C1 segment of cervical spinal cord (tissue), 14 donors: Measurements from ENCODE around the gene TMEM17.

Source experiments
- DNase-seq, 14 donors: peaks; one replicate each; lab custom pipeline; 2025; lab: John Stamatoyannopoulos, UW

Gene TMEM17

DNA sequence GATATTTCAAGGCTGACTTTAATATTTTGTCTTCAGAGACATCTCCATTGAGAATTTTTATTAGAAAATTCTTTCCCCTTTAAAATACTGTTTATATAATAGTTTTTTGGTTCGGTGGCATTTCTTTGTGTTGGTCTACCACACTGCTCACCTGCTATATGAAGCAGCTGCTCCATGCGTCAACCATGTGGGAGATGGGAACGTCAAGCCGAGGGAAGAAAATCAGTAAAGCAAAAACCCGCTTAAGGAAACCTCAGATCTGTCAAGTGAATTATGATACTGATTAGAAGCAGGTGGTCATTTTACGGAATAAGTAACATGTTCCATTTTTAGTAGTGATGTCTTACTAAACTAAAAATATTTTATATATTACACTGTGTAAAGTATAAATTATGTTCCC is 5.6 kb upstream of the TMEM17 start:
- no peak for DNase-seq

DNA sequence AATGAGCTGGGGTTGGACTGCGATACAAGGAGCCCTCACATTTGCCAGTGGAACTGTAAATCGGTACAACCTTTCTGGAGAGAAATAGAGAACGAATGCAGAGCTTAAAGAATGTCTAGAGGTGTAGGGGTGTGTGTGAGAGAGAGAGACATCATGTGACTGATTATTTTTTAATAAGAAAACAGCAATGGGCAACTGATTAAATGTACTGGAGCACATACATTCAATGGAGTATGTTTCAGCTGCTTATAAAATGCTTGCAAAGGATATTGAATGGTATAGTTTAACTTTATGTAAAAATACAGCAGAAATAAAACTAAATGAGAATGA is 391 bp upstream of the TMEM17 start:
- no peak for DNase-seq

DNA sequence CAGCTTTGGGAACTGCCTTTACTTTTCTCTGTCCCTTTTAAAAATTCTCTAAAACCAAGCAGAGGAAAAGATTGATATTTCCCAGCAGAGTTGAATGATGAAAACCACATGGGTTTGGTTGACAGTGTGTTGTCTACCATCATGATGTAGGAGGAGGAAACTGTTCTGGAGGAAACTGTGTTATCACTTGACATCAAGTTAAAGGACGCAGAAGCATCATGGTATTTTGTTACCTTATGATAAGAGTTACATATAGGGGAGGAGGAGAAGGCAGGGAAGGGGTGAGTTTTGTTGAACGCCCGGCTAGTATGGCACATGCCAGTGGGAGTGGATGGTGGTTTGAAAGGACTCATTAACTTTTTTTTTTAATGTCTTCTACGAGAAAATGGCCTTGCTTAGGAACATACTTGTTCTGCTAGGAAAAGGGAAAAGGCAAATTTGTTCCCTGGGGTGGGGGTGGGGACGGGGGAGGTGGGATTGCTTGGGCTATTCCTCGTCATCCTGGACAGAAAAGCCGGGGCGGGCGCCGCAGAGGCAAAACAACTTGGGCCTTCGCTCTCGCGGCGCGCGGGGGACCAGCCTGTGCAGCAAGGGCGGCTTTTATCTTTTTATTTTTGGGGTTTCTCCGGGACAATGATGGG is 766 bp downstream of the TMEM17 start:
- DNase-seq = no peak

DNA sequence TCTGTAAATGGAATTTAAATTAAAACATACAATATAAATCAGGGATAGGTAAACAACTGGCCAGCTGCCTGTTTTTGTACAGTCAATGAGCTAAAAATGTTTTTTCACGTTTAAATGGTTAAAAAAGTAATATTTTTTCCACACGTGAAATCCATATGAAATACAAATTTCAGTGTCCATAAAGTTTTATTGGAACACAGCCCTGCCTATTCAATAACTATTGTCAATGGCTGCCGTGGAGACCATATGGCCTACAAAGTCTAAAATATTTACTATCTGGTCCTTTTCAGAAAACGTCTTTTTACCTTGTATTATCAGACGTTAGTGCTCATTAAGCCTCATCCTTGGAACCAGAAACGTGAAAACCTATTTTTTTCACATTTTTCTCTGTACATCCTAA is 1.3 kb downstream of the TMEM17 start:
- peak in 1 of 14 donors; percentile 8 for DNase-seq

DNA sequence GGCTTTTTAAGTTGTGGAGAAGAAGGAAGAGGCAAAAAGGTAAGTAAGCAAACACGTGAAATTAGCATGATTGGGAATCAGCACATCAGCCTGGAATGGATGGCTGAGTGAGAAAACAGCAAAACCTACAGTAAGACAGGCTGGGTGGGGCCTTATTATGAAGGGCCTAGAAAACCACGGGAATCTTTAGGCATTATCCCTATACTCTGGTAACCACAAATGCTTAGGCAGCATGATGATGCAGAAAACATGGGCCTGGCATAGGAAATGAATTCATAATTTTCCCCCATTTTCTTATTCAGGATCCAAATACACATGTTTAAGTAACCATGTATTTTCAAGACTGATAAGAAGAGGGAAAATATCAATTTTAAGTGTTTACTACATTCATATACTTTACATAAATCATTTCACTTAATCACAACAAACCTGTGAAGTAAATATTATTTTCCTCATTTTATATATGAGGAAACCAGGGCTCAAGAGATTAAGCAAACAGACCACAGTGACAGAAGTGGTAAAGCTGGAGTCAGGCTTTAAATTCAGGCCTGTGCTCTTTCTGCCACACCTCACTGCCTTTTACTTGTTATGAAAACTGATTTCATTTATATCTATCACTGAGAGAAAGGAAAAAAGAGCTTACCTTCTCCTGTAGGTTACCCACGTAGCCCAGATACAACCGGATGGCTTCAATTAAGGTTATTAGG is 4.0 kb downstream of the TMEM17 start:
- no peak for DNase-seq

DNA sequence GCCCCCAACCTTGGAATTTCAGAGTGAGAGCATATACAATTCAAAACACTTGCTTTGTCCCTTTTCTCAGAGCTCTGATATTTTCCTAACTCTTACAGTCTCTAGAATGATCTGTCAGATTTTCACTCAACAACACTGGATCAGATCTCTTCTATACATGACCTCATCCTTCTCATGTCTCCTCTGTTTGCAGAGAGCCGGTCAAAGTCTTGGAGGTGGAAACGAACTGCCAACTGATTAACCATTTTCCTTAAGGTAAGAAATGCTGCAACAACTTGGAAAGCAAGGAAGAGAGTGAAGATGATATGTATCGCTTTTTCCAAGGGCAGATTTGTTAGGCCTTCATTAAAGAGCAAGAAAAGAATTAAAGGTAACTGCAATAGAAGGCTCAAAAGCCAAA is 4.9 kb downstream of the TMEM17 start:
- no peak for DNase-seq

DNA sequence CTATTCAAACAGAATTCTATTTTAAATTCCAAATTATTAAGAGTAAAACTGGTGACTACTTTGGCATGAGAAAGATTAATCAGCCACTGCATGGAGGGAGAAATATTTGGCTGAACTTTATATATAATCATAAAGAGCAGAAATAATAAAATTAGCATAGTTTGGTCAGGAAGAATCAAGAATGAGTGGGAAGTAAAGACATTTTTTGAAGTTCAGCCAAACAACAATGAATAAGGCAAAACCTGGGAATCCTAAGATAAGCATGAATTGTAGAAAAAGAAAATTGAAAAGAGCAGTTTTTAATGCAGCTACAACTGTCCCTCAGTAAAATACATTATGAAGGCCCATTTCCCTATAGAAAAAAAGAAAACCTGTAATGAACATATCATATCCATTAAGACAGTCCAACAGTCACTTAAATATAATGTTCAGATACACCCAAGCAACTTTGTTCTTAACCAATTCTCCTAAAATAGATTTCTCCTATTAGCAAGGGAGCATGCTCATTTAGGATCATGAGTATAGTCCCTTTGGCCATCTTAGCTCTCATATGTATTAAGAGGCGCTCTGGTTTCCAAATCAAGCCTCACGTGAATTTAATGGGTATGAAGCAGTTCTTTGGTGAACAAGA is 6.5 kb downstream of the TMEM17 start:
- no peak for DNase-seq

DNA sequence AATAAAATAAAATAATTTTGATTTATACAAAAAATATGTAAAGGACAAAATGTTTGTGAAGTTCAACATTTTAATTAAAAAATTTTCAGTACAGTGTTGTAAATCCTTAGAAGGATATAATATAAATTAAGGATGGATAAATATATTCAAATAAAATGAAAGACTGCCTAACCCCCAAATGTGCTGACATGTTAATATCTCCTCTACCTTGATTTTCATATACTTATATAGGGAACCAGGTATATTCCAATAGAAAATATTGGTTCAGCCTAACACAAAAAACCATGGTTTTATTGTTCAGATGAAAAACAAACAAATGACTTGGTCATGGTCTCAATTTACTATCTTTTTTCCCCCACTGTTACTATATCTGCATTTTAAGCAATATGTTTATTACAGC is 7.3 kb downstream of the TMEM17 start:
- no peak for DNase-seq

DNA sequence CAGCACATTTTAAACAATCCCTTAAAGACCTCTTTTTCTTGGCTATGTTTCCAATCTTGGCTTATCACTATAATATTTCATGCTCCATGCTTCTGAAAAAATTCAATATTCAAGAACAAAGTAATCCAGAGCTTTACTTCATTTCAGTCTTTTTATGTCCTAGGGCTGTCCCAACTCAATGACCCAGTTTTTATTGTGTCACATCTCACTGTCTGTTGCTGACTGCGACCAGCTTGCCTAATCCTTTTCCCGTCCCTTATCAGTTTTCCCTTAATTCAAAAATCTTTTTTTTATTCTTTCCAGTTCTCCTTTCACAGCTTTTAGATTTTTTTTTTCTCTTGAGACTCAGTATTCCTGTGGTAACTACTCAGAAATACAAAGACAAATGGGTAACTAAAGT is 10.2 kb downstream of the TMEM17 start:
- no peak for DNase-seq

DNA sequence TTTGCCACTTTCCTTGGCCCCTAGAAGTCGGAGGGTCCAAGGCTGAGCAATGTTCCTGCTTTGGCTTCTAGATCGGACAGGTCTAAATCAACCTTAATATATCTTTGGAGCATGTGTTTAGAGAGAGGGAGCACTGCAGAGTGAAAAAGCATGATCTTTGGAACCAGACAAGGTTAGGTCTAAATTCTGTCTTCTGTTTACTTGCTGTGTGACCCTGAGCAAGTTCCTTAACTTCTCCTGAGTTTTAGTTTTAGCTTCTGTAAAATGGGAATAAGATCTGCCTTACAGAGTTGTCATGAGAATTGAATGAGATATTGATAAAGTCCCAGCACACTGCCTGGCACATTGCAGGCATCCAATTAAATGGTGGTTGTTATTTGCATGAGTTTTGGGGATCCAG is 13.9 kb downstream of the TMEM17 start:
- DNase-seq = no peak

DNA sequence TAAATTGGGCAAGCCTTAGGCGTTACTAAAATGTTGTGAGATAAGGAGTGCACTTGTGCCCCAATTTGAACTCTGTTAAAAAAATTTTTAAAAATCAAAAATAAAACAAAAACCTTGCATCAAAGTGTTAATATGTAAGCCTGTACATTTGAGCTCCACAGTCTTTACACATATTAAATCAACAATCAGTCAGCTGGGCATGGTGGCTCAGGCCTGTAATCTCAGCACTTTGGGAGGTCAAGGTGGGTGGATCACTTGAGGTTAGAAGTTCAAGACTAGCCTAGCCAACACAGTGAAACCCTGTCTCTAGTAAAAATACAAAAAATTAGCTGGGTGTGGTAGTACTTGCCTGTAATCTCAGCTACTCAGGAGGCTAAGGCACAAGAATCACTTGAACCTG is 16.3 kb downstream of the TMEM17 start:
- DNase-seq = no peak

DNA sequence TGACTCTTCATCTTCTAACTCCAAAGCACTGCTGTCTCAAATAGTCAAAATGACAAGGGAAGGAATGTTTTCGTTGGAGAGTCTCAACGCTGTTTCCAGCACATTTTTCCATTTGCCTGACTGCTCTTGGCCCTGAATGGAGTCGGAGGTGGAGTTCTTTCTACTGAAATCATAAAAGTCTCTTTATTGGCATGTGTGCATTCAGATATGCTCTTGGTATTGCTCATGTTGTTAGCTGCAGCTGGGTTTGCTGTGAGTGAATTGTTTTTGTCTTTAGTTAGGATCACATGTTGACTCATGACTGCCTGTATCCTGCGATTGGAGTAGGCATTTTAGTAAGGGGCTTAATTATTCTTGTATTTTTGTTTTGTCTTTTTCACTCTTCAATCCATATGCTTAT is 16.8 kb downstream of the TMEM17 start:
- DNase-seq = no peak

DNA sequence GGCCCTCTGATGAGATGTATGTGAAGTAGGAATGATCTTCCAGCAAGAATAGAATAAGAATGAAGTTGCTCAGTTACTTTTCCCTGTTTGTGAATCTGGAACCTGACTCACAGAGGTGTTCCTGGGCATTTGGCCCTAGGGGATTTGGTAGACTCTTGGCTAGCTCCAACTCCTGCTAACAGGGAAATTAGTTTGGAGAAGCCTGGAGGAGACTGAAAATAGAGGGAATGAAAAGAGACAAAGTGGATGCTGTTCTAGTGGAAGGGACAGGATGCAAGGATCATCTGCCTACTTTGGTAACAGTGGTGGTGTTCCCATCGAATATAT is 19.6 kb downstream of the TMEM17 start:
- no peak for DNase-seq

DNA sequence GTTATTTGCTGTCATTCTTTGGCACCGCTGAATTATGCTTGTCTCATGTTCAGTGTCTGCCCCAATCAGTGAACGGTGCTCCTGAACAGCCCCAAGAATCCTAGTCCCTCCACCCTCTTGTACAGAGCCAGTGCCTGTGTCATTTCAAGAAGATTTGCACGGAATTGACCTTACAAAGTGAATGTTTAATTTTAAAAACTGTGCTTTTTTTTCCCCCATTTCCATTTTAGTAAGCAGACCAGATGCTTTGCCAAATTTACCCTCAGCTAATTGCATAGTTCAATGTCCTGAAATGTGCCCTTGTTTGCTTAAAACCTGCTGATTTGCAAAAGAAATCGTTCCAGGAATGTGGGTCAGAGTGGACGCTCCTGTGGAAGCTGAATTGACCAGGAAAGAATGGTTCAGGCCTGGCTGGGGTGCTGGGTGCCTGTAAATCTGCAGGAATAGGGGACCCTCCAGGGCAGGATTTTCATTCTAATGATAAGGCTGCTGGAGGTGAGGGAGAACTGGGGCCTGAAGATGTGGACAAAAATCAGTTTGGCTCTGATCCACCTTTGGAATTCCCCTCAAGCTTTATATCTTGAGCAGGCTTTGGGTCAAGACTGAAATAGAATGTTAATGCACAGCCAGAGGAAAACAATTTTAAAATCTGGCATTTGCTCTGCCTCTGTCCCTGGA is 20.1 kb downstream of the TMEM17 start:
- DNase-seq = no peak

DNA sequence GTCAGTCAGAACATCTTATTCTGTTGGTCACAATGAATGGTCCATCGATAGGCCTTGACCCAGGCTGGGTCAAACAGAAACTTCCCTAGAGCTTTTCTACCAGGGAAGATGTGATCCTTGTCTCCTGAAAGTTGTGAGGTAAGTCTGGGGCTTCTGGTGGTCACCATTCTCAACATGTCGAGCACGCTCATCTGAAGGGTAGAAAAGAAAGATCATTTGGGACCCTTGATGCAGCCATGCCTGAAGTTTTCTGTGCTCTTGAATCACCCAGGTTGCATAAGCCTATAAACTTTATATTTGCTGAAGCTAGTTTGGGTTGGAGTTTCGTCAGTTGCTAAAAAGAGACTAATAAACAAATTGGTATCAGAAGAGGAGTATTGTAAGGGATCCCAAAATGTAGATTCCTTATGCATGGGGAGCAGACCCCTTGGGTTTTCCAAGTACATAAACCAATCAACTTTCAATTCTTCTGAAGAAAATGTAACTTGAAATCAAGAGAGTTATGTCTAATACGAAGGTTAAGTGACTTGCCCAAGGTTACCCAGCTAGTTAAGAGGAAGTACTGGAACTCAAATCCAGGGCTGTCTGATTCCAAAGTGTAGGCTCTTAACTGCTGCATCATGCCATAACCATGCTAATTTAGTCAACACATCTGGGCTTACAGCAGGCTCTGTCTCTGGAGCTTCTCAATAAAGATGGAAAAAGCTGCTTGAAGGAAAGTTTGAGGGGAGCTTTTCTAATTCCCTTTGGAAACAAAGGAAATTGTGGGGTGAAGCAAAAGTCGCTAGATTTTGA is 23.2 kb downstream of the TMEM17 start:
- no peak for DNase-seq

DNA sequence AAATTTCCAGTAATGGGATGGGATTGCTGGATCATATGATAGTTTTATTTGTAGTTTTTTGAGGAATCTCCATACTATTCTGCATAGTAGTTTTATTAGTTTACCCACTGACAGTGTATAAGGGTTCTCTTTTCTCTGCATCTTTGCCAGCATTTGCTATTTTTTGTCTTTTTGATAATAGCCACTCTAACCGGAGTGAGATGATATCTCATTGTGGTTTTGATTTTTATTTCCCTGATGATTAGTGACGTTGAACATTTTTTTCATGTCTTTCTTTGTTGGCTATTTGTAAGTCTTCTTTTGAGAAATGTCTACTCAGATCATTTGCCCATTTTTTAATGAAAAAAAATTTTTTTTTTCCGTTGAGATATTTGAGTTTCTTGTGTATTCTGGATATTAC is 26.1 kb downstream of the TMEM17 start:
- no peak for DNase-seq

DNA sequence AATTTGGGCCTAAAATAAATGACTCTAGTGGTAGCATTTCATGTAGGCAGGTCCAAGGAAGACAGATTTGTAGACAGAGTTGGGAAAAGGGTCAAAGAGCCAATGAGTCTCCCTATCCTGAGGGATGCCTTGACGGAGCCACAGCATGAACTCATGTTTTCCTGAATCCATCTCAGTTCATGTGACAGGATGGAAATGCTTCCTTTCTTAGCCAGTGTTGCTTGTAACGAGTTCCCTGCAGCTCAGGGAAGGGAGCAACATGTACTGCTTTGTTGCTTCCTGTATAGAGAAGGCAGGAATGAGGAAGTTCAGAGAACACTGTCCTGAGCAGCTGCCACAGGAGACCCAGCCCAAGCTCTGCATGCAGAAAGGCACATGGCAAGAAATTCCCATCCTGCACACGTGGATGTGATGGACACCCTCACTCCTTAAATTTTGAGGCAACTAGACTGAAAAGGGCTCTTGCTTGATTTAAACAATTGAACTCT is 27.9 kb downstream of the TMEM17 start:
- no peak for DNase-seq

DNA sequence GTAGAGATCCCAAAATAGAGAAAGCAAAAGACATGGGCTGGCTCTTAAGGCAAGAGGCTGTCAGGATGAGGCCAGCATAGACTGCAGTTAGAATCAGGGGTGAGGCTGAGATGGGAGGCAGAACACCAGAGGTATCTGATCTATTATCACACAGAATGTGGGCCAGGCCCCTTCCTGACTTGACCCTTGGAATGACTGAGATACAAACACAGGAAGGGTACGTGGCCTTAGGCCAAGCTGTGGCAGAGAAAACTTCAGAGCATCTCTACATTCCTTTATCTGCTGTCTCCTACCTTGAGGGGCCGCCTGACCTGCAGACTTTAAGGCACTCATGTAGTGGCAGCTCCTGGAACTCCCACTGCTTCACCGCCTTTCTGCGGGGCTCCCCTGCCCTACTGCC is 28.4 kb downstream of the TMEM17 start:
- no peak for DNase-seq

DNA sequence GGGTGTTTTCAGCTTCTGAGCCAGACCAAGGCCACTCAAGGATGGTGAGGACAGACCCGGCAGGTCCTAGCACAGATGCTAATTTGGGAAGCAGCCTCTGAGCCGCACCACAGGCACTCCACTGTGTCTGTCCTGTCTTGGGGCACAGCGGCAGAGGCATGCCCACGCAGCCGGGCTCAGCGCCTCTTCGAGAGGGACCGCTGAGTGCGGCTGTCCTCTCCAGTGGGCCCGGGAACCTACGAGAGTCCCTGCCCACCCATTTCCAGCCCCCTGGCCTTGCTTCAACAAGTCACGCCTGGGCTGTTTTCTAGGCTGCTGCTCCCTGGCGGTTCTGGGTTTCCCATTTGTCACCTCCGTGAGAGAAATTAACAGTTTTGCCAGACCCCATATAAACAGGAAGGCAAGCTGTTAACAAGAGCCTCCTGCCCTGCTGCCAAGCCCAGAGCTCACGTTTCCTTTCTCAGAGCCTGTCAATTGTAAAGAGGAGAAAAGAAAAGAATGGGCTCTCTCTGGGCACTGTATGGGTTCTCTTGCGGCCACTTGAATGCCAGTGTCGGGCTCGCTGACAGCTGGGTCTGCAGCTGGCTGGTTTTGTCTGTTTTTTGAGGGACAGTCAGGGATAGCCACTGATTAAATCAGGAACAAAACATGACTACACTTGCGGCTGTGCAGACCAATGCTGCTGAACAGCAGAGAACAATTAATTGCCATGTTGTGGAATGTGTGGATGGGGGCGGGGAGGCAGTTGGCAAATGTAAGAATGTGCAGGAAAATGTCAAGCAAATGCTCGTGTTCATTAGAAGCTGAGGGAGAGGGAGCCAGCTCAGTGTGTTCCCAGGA is 30.6 kb downstream of the TMEM17 start:
- peak in 10 of 14 donors; percentile 26 to 85 (median 38) for DNase-seq

DNA sequence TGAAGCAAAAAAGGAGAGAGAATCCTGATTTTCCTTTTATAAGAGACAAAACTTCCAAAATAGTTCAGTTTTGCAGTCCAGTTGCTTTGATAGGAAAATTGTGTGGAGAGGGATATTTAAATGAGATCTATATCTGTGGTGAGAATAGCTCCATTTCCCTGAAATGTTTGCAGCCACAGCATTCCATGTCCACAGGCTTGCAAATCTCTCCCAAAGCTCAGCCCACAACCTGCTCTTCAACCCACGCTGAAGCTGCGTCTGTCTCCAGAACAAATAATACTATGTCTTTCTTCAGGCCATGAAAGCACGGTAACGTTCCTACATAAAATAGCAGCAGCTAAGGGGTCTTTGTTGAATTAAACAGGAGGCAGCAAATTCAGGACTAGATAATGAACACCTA is 31.8 kb downstream of the TMEM17 start:
- DNase-seq = peak in 1 of 14 donors; percentile 10

DNA sequence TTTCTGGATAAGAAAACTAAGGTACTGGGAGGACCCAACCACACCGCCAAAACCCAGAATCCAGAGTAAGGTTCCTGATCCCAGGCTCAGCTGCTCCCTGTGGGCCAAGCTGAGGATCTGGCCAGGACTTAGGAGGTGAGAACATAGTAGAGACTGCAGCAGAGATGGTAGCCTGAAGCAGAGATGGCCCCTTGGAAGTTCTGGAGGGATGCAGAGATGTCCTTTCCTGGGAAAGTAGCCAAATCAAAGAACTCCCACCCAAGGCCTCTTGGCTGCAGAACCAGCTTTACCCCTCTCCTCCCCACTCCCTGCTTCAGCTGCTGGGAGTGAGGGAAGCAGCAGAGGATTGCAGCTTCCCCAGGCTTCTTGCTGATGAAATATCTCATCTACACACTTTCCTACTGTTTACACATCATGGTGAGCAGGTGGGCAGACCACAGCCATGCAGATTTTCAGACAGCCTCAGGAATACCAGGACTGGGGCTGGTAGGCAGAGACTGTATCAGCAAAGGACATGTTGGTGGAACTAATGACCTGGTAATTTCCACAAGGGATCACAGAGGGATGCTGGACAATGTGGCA is 32.7 kb downstream of the TMEM17 start:
- DNase-seq = no peak
